ENCODE results near the gene HHAT. TPM values are rescaled to one million over a fixed set of nuclear protein-coding genes. Genes with fewer than 3 reads are reported as not detected.

Gene HHAT
- total RNA-seq, 1 donor from 2014 or later = 6.0 TPM

GRCh38 chr1:210616356-210616755 lies 287.7 kb downstream of the HHAT start:
- H3K27me3 Mint-ChIP-seq (ENCODE audit: unreplicated experiment) = no peaks in the 10 kb centered on the region

GRCh38 chr1:210617293-210617692 lies 288.6 kb downstream of the HHAT start:
- no peak overlapping the region for H3K4me3 Mint-ChIP-seq (ENCODE audit: unreplicated experiment)
- no peak for DNase-seq (ENCODE audit: extremely low spot score, unreplicated experiment)
- no peaks in the 10 kb centered on the region for H3K27me3 Mint-ChIP-seq (ENCODE audit: unreplicated experiment)
- H3K36me3 Mint-ChIP-seq (ENCODE audit: unreplicated experiment) = no peaks in the 10 kb centered on the region
- H3K9me3 Mint-ChIP-seq (ENCODE audit: unreplicated experiment) = peaks cover 5% of the 10 kb centered on the region
- H3K4me1 Mint-ChIP-seq (ENCODE audit: unreplicated experiment) = no peaks in the 10 kb centered on the region
- no peak for TF ChIP-seq CTCF (IDR thresholded peaks at IDR 0.05)
- H3K27ac Mint-ChIP-seq (ENCODE audit: unreplicated experiment) = no peak overlapping the region

More at GRCh38 chr1:210616356-210616755, 287.7 kb downstream of the HHAT start:
- Mint-ChIP-seq H3K4me3 (ENCODE audit: unreplicated experiment) (no peak overlapping the region), H3K36me3 (ENCODE audit: unreplicated experiment) (no peaks in the 10 kb centered on the region), H3K9me3 (ENCODE audit: unreplicated experiment) (peaks cover 5% of the 10 kb centered on the region), H3K27ac (ENCODE audit: unreplicated experiment) (no peak overlapping the region), H3K4me1 (ENCODE audit: unreplicated experiment) (no peaks in the 10 kb centered on the region)
- no peak for DNase-seq (ENCODE audit: extremely low spot score, unreplicated experiment)
- no peak for TF ChIP-seq CTCF (IDR thresholded peaks at IDR 0.05)

- Mint-ChIP-seq H3K4me1 (ENCODE audit: unreplicated experiment) (no peaks in the 10 kb centered on the region), H3K27ac (ENCODE audit: unreplicated experiment) (no peak overlapping the region), H3K27me3 (ENCODE audit: unreplicated experiment) (no peaks in the 10 kb centered on the region), H3K36me3 (ENCODE audit: unreplicated experiment) (no peaks in the 10 kb centered on the region), H3K9me3 (ENCODE audit: unreplicated experiment) (peaks cover 2% of the 10 kb centered on the region), H3K4me3 (ENCODE audit: unreplicated experiment) (no peak overlapping the region)
- no peak for TF ChIP-seq CTCF (IDR thresholded peaks at IDR 0.05)
- no peak for DNase-seq (ENCODE audit: extremely low spot score, unreplicated experiment)
These were observed 289.7 kb downstream of the HHAT start for GRCh38 chr1:210618369-210618768.

GRCh38 chr1:210620867-210621488 lies 292.3 kb downstream of the HHAT start:
- no peak overlapping the region for H3K4me3 Mint-ChIP-seq (ENCODE audit: unreplicated experiment)
- H3K4me1 Mint-ChIP-seq (ENCODE audit: unreplicated experiment) = no peaks in the 10 kb centered on the region
- H3K27me3 Mint-ChIP-seq (ENCODE audit: unreplicated experiment) = no peaks in the 10 kb centered on the region
- DNase-seq (ENCODE audit: extremely low spot score, unreplicated experiment) = no peak
- H3K36me3 Mint-ChIP-seq (ENCODE audit: unreplicated experiment) = no peaks in the 10 kb centered on the region
- H3K27ac Mint-ChIP-seq (ENCODE audit: unreplicated experiment) = no peak overlapping the region
- no peaks in the 10 kb centered on the region for H3K9me3 Mint-ChIP-seq (ENCODE audit: unreplicated experiment)
- TF ChIP-seq CTCF (IDR thresholded peaks at IDR 0.05) = no peak

- Mint-ChIP-seq H3K4me1 (ENCODE audit: unreplicated experiment) (no peaks in the 10 kb centered on the region), H3K36me3 (ENCODE audit: unreplicated experiment) (no peaks in the 10 kb centered on the region), H3K27me3 (ENCODE audit: unreplicated experiment) (no peaks in the 10 kb centered on the region), H3K4me3 (ENCODE audit: unreplicated experiment) (no peak overlapping the region), H3K9me3 (ENCODE audit: unreplicated experiment) (no peaks in the 10 kb centered on the region), H3K27ac (ENCODE audit: unreplicated experiment) (no peak overlapping the region)
- no peak for DNase-seq (ENCODE audit: extremely low spot score, unreplicated experiment)
- TF ChIP-seq CTCF (IDR thresholded peaks at IDR 0.05) = no peak
These were observed 293.0 kb downstream of the HHAT start for GRCh38 chr1:210621712-210622111.

Data from osteocyte (in vitro differentiated cells).